Measurements from ENCODE around the gene XYLT2.

DNA sequence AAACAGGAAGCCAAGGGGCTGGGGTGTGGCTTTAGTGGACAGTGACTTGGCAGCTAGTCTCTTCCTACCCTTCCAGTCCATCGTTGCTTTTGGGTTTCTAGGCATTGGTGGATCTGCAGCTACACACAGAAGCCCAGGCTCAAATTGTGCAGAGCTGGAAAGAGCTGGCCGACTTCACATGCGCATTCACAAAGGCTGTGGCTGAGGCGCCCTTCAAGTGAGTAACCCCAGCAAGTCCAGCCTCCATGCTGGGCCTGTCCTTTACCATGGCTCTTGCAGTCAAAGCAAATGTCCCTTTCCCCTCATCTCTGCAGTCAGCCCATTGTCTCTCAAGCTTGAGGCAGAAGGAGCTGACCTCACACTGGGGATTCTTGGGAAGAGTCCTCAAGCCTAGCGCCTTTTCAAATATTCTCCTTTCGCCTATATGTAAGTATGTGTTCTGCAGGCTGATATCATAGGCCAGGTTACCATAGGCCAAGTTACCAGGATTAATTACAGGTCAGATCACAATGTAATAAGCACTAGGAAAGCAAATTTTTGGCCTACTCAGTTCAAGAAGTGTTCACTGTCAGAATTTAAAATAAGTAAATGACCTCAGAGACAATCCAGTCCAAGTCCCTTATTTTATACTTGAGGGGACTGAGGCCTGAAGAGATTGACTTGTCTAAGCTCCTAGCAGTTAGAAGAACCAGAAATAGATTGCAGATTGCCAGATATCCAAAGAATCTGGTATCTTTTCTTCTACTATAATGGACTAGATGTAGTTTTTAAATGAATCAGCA lies 33.6 kb downstream of the XYLT2 start:
- TF ChIP-seq, protein P1, sequence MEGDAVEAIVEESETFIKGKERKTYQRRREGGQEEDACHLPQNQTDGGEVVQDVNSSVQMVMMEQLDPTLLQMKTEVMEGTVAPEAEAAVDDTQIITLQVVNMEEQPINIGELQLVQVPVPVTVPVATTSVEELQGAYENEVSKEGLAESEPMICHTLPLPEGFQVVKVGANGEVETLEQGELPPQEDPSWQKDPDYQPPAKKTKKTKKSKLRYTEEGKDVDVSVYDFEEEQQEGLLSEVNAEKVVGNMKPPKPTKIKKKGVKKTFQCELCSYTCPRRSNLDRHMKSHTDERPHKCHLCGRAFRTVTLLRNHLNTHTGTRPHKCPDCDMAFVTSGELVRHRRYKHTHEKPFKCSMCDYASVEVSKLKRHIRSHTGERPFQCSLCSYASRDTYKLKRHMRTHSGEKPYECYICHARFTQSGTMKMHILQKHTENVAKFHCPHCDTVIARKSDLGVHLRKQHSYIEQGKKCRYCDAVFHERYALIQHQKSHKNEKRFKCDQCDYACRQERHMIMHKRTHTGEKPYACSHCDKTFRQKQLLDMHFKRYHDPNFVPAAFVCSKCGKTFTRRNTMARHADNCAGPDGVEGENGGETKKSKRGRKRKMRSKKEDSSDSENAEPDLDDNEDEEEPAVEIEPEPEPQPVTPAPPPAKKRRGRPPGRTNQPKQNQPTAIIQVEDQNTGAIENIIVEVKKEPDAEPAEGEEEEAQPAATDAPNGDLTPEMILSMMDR (conservative IDR thresholded peaks at IDR 0.05 in 1 of 2, IDR thresholded peaks at IDR 0.05 in 1 of 2; ENCODE audit: extremely low read depth in 1 of 2, insufficient read depth in 1 of 2, low read depth in 1 of 2, low read length in 2 of 2) = no peak
- TF ChIP-seq EZH2 (IDR thresholded peaks at IDR 0.05; ENCODE audit: borderline replicate concordance, low read length) = no peak
